Measurements from ENCODE around the gene RLN3.

DNA sequence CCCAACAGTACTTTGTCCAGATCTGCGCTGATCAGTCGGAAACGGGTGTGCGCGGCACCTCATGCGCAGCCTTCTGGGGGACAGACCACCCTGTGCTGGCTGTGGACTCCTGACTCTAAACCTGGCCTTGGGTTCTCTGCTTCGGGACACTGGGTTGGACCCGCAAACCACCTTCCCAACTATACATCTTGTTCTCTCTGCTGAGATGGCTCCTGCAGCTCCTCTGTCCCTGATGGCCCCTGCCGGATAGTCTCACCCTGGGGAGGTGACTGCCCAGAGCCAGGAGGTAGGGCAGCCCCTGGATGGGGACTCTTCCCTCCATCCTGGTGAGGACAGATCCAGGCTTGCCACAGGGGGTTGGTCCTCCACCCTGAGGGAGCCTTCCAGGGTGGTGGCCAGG is 45.2 kb upstream of the RLN3 start:
- TF ChIP-seq, protein P1, sequence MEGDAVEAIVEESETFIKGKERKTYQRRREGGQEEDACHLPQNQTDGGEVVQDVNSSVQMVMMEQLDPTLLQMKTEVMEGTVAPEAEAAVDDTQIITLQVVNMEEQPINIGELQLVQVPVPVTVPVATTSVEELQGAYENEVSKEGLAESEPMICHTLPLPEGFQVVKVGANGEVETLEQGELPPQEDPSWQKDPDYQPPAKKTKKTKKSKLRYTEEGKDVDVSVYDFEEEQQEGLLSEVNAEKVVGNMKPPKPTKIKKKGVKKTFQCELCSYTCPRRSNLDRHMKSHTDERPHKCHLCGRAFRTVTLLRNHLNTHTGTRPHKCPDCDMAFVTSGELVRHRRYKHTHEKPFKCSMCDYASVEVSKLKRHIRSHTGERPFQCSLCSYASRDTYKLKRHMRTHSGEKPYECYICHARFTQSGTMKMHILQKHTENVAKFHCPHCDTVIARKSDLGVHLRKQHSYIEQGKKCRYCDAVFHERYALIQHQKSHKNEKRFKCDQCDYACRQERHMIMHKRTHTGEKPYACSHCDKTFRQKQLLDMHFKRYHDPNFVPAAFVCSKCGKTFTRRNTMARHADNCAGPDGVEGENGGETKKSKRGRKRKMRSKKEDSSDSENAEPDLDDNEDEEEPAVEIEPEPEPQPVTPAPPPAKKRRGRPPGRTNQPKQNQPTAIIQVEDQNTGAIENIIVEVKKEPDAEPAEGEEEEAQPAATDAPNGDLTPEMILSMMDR (IDR thresholded peaks at IDR 0.05): no peak
- no peak for TF ChIP-seq POLR2A (IDR thresholded peaks at IDR 0.05)
- no peak for TF ChIP-seq POLR2AphosphoS5 (IDR thresholded peaks at IDR 0.05)

All from breast epithelium (tissue), 3 donors.